ENCODE measurements around the gene GORAB. TPM values are rescaled to one million over a fixed set of nuclear protein-coding genes. Genes with fewer than 3 reads are reported as not detected.

Gene GORAB
- total and polyA plus RNA-seq, 10 of the 15 experiments (the other 5 are each of a cell fraction or from before 2014, with no cell fraction given): 5.5 to 38.6 (median 10.3) TPM

- Histone ChIP-seq H2AFZ (ENCODE audit: control insufficient read depth, low read depth, low read length) (no peak overlapping the region), H3K4me1 (ENCODE audit: control insufficient read depth, insufficient read depth, low read length) (no peaks in the 10 kb centered on the region), H3K36me3 (ENCODE audit: control insufficient read depth in 2 of 2, insufficient read depth in 2 of 2, low read length in 1 of 2) (peaks cover 3 to 4% of the 10 kb centered on the region in 2 experiments), H3K27ac (ENCODE audit: control insufficient read depth, insufficient read depth) (no peak overlapping the region), H3K4me3 (no peak overlapping the region), H3K79me2 (ENCODE audit: control insufficient read depth, insufficient read depth, low read length) (peaks cover 40% of the 10 kb centered on the region), H3K27me3 (replicated peaks in 1 of 2; ENCODE audit: control insufficient read depth in 2 of 2, insufficient read depth in 2 of 2, low read length in 1 of 2) (no peaks in the 10 kb centered on the region), H3K9me3 (replicated peaks; ENCODE audit: control insufficient read depth, insufficient read depth, low read length) (no peaks in the 10 kb centered on the region), H4K20me1 (ENCODE audit: control insufficient read depth, insufficient read depth) (no peaks in the 10 kb centered on the region), H3K4me2 (ENCODE audit: control insufficient read depth, insufficient read depth) (no peak overlapping the region), H3K9ac (ENCODE audit: control insufficient read depth, insufficient read depth, low read length) (no peak overlapping the region)
- DNase-seq (ENCODE audit: low read depth, low spot score) (no peak), ATAC-seq (peak; percentile 46), FAIRE-seq (no peak)
- no TSS peak for BruUV-seq (replicated peaks)
- in situ Hi-C loops (cut with MboI) (loop anchor here (10.0 kb wide), 1 partner anchor 462 kb away; the partner anchor contains the start of gene KIFAP3), intact Hi-C loops (cut with micrococcal nuclease; ENCODE audit: unreplicated experiment) (loop anchor here (10.0 kb wide), 3 partner anchors 312 to 832 kb away; no protein-coding TSS in a partner anchor)
- TF ChIP-seq MLLT1 (IDR thresholded peaks at IDR 0.05) (peak; percentile 72; the same call in 1 of the 2 replicates), NR2F1 (conservative IDR thresholded peaks at IDR 0.05) (peak; percentile 93), BMI1 (IDR thresholded peaks at IDR 0.05; ENCODE audit: borderline replicate concordance) (no peak), IKZF1 (conservative IDR thresholded peaks at IDR 0.05) (peak; percentile 54), MTA2 (IDR thresholded peaks at IDR 0.05; ENCODE audit: low read depth) (peak; percentile 60; the same call in 1 of the 2 replicates), NBN (IDR thresholded peaks at IDR 0.05) (0 out of 2 replicates have a peak, but pooled peaks have one; percentile 45), ZNF622 (IDR thresholded peaks at IDR 0.05) (no peak), ATF7 (IDR thresholded peaks at IDR 0.05; ENCODE audit: low read depth) (peak; percentile 25; the same call in 1 of the 2 replicates), HDGF (IDR thresholded peaks at IDR 0.05) (0 out of 2 replicates have a peak, but pooled peaks have one; percentile 44)
- TF ChIP-seq, protein P1, sequence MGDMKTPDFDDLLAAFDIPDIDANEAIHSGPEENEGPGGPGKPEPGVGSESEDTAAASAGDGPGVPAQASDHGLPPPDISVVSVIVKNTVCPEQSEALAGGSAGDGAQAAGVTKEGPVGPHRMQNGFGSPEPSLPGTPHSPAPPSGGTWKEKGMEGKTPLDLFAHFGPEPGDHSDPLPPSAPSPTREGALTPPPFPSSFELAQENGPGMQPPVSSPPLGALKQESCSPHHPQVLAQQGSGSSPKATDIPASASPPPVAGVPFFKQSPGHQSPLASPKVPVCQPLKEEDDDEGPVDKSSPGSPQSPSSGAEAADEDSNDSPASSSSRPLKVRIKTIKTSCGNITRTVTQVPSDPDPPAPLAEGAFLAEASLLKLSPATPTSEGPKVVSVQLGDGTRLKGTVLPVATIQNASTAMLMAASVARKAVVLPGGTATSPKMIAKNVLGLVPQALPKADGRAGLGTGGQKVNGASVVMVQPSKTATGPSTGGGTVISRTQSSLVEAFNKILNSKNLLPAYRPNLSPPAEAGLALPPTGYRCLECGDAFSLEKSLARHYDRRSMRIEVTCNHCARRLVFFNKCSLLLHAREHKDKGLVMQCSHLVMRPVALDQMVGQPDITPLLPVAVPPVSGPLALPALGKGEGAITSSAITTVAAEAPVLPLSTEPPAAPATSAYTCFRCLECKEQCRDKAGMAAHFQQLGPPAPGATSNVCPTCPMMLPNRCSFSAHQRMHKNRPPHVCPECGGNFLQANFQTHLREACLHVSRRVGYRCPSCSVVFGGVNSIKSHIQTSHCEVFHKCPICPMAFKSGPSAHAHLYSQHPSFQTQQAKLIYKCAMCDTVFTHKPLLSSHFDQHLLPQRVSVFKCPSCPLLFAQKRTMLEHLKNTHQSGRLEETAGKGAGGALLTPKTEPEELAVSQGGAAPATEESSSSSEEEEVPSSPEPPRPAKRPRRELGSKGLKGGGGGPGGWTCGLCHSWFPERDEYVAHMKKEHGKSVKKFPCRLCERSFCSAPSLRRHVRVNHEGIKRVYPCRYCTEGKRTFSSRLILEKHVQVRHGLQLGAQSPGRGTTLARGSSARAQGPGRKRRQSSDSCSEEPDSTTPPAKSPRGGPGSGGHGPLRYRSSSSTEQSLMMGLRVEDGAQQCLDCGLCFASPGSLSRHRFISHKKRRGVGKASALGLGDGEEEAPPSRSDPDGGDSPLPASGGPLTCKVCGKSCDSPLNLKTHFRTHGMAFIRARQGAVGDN (IDR thresholded peaks at IDR 0.05): peak; percentile 73; the same call in 1 of the 2 replicates
- TF ChIP-seq, protein P2, sequence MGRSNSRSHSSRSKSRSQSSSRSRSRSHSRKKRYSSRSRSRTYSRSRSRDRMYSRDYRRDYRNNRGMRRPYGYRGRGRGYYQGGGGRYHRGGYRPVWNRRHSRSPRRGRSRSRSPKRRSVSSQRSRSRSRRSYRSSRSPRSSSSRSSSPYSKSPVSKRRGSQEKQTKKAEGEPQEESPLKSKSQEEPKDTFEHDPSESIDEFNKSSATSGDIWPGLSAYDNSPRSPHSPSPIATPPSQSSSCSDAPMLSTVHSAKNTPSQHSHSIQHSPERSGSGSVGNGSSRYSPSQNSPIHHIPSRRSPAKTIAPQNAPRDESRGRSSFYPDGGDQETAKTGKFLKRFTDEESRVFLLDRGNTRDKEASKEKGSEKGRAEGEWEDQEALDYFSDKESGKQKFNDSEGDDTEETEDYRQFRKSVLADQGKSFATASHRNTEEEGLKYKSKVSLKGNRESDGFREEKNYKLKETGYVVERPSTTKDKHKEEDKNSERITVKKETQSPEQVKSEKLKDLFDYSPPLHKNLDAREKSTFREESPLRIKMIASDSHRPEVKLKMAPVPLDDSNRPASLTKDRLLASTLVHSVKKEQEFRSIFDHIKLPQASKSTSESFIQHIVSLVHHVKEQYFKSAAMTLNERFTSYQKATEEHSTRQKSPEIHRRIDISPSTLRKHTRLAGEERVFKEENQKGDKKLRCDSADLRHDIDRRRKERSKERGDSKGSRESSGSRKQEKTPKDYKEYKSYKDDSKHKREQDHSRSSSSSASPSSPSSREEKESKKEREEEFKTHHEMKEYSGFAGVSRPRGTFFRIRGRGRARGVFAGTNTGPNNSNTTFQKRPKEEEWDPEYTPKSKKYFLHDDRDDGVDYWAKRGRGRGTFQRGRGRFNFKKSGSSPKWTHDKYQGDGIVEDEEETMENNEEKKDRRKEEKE (IDR thresholded peaks at IDR 0.05): no peak
- POLR2A ChIA-PET: interaction anchor here (0.6 kb wide), 1 partner anchor 316 kb away, joined by 3 read pairs; no protein-coding TSS in a partner anchor
- RAD21 ChIA-PET (ENCODE audit: unreplicated experiment): interaction anchor here (0.8 to 2.5 kb wide), 5 partner anchors 55 to 130 kb away, joined by 3 to 13 read pairs (median 4); partner anchors contain the start of gene PRRX1
- SMC1A ChIA-PET (ENCODE audit: uncharacterized antibody, unreplicated experiment): interaction anchor here (0.9 to 9.1 kb wide), 6 partner anchors 15 to 133 kb away, joined by 3 to 112 read pairs (median 6); partner anchors contain the start of gene PRRX1
- CTCF ChIA-PET: interaction anchor here (1.2 kb wide), 1 partner anchor 130 kb away, joined by 4 read pairs; no protein-coding TSS in a partner anchor
- 100% methylated on average over 1 of the region's 1 CpG for WGBS (ENCODE audit: insufficient coverage, insufficient replicate concordance, low lambda C conversion rate, missing lambda C conversion rate)
Observed at GRCh38 chr1:170536924-170537551, 5.1 kb downstream of the GORAB start.
